ENCODE data around the gene CRYBB3.

The CRYBB3 gene

GRCh38 chr22:25199731-25200520, at the start of gene CRYBB3:
TSS of gene CRYBB3 (plus strand) at chr22:25199858. CDS start at chr22:25201397, 1,539 bp downstream.
- DNase-seq, result no peak

GRCh38 chr22:25153961-25154666, 45.5 kb upstream of the CRYBB3 start:
- DNase-seq, result no peak

- DNase-seq, result no peak
These were observed 45.0 kb upstream of the CRYBB3 start for GRCh38 chr22:25154667-25154999.

- no peak for DNase-seq
These were observed 42.9 kb upstream of the CRYBB3 start for GRCh38 chr22:25156736-25157135.

- DNase-seq, result no peak
These were observed 40.6 kb upstream of the CRYBB3 start for GRCh38 chr22:25159028-25159427.

- no peak for DNase-seq
These were observed 39.3 kb upstream of the CRYBB3 start for GRCh38 chr22:25160120-25160996.

GRCh38 chr22:25161017-25161915, 38.4 kb upstream of the CRYBB3 start:
- DNase-seq, result no peak

GRCh38 chr22:25161916-25162530, 37.6 kb upstream of the CRYBB3 start:
- no peak for DNase-seq

- DNase-seq, result no peak
These were observed 37.1 kb upstream of the CRYBB3 start for GRCh38 chr22:25162561-25162960.

GRCh38 chr22:25165785-25166184, 33.9 kb upstream of the CRYBB3 start:
- DNase-seq, result no peak

- no peak for DNase-seq
These were observed 33.2 kb upstream of the CRYBB3 start for GRCh38 chr22:25166266-25167040.

- no peak for DNase-seq
These were observed 32.6 kb upstream of the CRYBB3 start for GRCh38 chr22:25167082-25167481.

- no peak for DNase-seq
These were observed 31.6 kb upstream of the CRYBB3 start for GRCh38 chr22:25167834-25168601.

GRCh38 chr22:25169278-25170031, 30.2 kb upstream of the CRYBB3 start:
- no peak for DNase-seq

GRCh38 chr22:25170426-25170980, 29.2 kb upstream of the CRYBB3 start:
- no peak for DNase-seq

GRCh38 chr22:25172153-25172552, 27.5 kb upstream of the CRYBB3 start:
- peak in 5 of 6 experiments; percentile 9 to 38 (median 14) for DNase-seq

GRCh38 chr22:25174156-25174887, 25.3 kb upstream of the CRYBB3 start:
- no peak for DNase-seq

GRCh38 chr22:25174888-25175411, 24.7 kb upstream of the CRYBB3 start:
- no peak for DNase-seq

All from stimulated activated naive CD4-positive, alpha-beta T cell (primary cell).